HEK293 (cell line): Measurements from ENCODE around the gene TRIM50.

Source experiments
- CTCF ChIA-PET: fragments of 350-600 bp; formaldehyde crosslinking; extraction: SDS; loops from one replicate; lab custom pipeline; 2021; ENCODE audit warnings: antibody characterized with exemption; lab: Yijun Ruan, JAX
- POLR2A ChIA-PET: fragments of 300-600 bp; formaldehyde crosslinking; extraction: SDS; loops from one replicate; lab custom pipeline; 2020; ENCODE audit warnings: antibody characterized with exemption, inconsistent platforms; lab: Yijun Ruan, JAX
- H3K27ac ChIP-seq: fragments of 200-500 bp; sonication (Bioruptor generic); 2 replicates; pipeline ENCODE4 v1.5.1; 2014; ENCODE audit warnings: low read depth, low read length, control low read depth, inconsistent platforms; ENCODE audit errors: extremely low read depth
- H3K36me3 ChIP-seq, 2 experiments: fragments of 200-500 bp in 1 of 2; sonication (Bioruptor generic) in 1 of 2; 1 replicate in 1 of 2; 2 replicates in 1 of 2; pipeline ENCODE4 v1.5.1; 2014 to 2017; ENCODE audit warnings: inconsistent platforms in 2 of 2, low read length in 2 of 2; ENCODE audit not compliant: control insufficient read depth in 2 of 2, insufficient read depth in 1 of 2
- H3K4me1 ChIP-seq: fragments of 200-500 bp; sonication (Bioruptor generic); 2 replicates; pipeline ENCODE4 v1.5.1; 2014; ENCODE audit warnings: mild to moderate bottlenecking, low read length, inconsistent platforms; ENCODE audit not compliant: control insufficient read depth, insufficient read depth
- H3K4me3 ChIP-seq: 2 replicates; pipeline ENCODE4 v1.5.1; 2011; ENCODE audit warnings: low read depth, mild to moderate bottlenecking, control low read depth, low read length, moderate library complexity
- H3K9me3 ChIP-seq: fragments of 200-500 bp; sonication (Bioruptor generic); 2 replicates; pipeline ENCODE4 v1.5.1; 2014; ENCODE audit warnings: low read depth, low read length, inconsistent platforms; ENCODE audit not compliant: control insufficient read depth, insufficient read depth
- ATF2 ChIP-seq: fragments of 450-650 bp; formaldehyde crosslinking; IDR thresholded peaks from 2 replicates; pipeline ENCODE4 v1.5.1; 2016; ENCODE audit warnings: missing biosample characterization, missing genetic modification characterization, low read depth
- INSM2 ChIP-seq: fragments of 450-650 bp; formaldehyde crosslinking; IDR thresholded peaks from 2 replicates; pipeline ENCODE4 v1.5.1; 2016; ENCODE audit warnings: missing biosample characterization, missing genetic modification characterization
- PBX3 ChIP-seq: sonication (generic); formaldehyde crosslinking; IDR thresholded peaks from 2 replicates; pipeline ENCODE4 v1.8.1; 2022; ENCODE audit warnings: mild to moderate bottlenecking, moderate library complexity, missing genetic modification reagents
- SP7 ChIP-seq: fragments of 450-650 bp; formaldehyde crosslinking; IDR thresholded peaks from 2 replicates; pipeline ENCODE4 v1.5.1; 2016; ENCODE audit warnings: missing biosample characterization, missing genetic modification characterization
- YY1 ChIP-seq: fragments of 450-650 bp; formaldehyde crosslinking; IDR thresholded peaks from 2 replicates; pipeline ENCODE4 v1.5.1; 2018; ENCODE audit warnings: missing biosample characterization, missing genetic modification characterization
- ZBTB20 ChIP-seq: fragments of 450-650 bp; formaldehyde crosslinking; IDR thresholded peaks from 2 replicates; pipeline ENCODE4 v1.5.1; 2016; ENCODE audit warnings: missing biosample characterization, missing genetic modification characterization
- ZBTB8A ChIP-seq: fragments of 450-650 bp; formaldehyde crosslinking; IDR thresholded peaks from 2 replicates; pipeline ENCODE4 v1.5.1; 2016; ENCODE audit warnings: missing biosample characterization, missing genetic modification characterization
- ZIC2 ChIP-seq: fragments of 450-650 bp; formaldehyde crosslinking; IDR thresholded peaks from 2 replicates; pipeline ENCODE4 v1.5.1; 2016; ENCODE audit warnings: missing biosample characterization, missing genetic modification characterization
- ZNF148 ChIP-seq: fragments of 450-650 bp; formaldehyde crosslinking; IDR thresholded peaks from 2 replicates; pipeline ENCODE4 v1.5.0; 2017; ENCODE audit warnings: missing biosample characterization, missing genetic modification characterization, borderline replicate concordance
- ZNF214 ChIP-seq: fragments of 450-650 bp; formaldehyde crosslinking; IDR thresholded peaks from 2 replicates; pipeline ENCODE4 v1.5.1; 2017; ENCODE audit warnings: missing biosample characterization, mild to moderate bottlenecking, missing genetic modification characterization, borderline replicate concordance
- ZNF518A ChIP-seq: fragments of 450-650 bp; formaldehyde crosslinking; conservative IDR thresholded peaks from 2 replicates; pipeline ENCODE4 v1.5.1; 2016; ENCODE audit warnings: low read depth, missing biosample characterization, missing genetic modification characterization
- ZNF530 ChIP-seq: fragments of 450-650 bp; formaldehyde crosslinking; IDR thresholded peaks from 2 replicates; pipeline ENCODE4 v1.5.1; 2016; ENCODE audit warnings: low read depth, missing biosample characterization, missing genetic modification characterization
- ZNF558 ChIP-seq: fragments of 450-650 bp; formaldehyde crosslinking; IDR thresholded peaks from 2 replicates; pipeline ENCODE4 v1.5.1; 2016; ENCODE audit warnings: missing biosample characterization, missing genetic modification characterization
- ZNF626 ChIP-seq: fragments of 450-650 bp; sonication (Bioruptor Pico); formaldehyde crosslinking; IDR thresholded peaks from 2 replicates; pipeline ENCODE4 v1.5.1; 2018; ENCODE audit warnings: missing biosample characterization, missing genetic modification characterization, inconsistent platforms
- ZNF639 ChIP-seq: fragments of 450-650 bp; formaldehyde crosslinking; IDR thresholded peaks from 2 replicates; pipeline ENCODE4 v1.5.1; 2016; ENCODE audit warnings: missing biosample characterization, missing genetic modification characterization
- ZNF704 ChIP-seq: fragments of 450-650 bp; formaldehyde crosslinking; IDR thresholded peaks from 2 replicates; pipeline ENCODE4 v1.5.1; 2016; ENCODE audit warnings: missing biosample characterization, missing genetic modification characterization
- ZNF76 ChIP-seq: fragments of 450-650 bp; formaldehyde crosslinking; IDR thresholded peaks from 2 replicates; pipeline ENCODE4; 2016; ENCODE audit warnings: low read depth, missing biosample characterization, missing genetic modification characterization, borderline replicate concordance
- ZNF791 ChIP-seq: fragments of 450-650 bp; formaldehyde crosslinking; IDR thresholded peaks from 2 replicates; pipeline ENCODE4 v1.5.1; 2016; ENCODE audit warnings: missing biosample characterization, missing genetic modification characterization
- ZNF792 ChIP-seq: fragments of 450-650 bp; formaldehyde crosslinking; IDR thresholded peaks from 2 replicates; pipeline ENCODE4 v1.5.1; 2016; ENCODE audit warnings: missing biosample characterization, missing genetic modification characterization

Gene TRIM50

GRCh38 chr7:73350306-73351068 is 22.6 kb upstream of the TRIM50 start:
- no peak for TF ChIP-seq SP7 (tag by site-specific recombination)
- no peak for TF ChIP-seq ATF2
- TF ChIP-seq ZNF704 (tag by site-specific recombination) = no peak
- no peak for TF ChIP-seq ZBTB20 (tag by site-specific recombination)
- TF ChIP-seq ZIC2 (tag by site-specific recombination) = no peak
- no peak for TF ChIP-seq ZNF558 (tag by site-specific recombination)
- no peak for TF ChIP-seq ZNF148
- no peak for TF ChIP-seq PBX3 (CRISPR knock-in tag)
- no peak for TF ChIP-seq ZNF530
- TF ChIP-seq ZNF791 = no peak
- TF ChIP-seq INSM2 (tag by site-specific recombination) = no peak
- no peak for TF ChIP-seq ZNF626 (tag by site-specific recombination)
- no peak for TF ChIP-seq ZNF214 (tag by site-specific recombination)
- TF ChIP-seq ZBTB8A (tag by site-specific recombination) = no peak
- no peak for TF ChIP-seq ZNF76
- no peak for TF ChIP-seq YY1 (tag by site-specific recombination)
- Histone ChIP-seq H3K4me3 (no peak overlapping the region), H3K27ac (no peak overlapping the region), H3K4me1 (no peaks in the 10 kb centered on the region), H3K9me3 (no peaks in the 10 kb centered on the region), H3K36me3 (no peaks in the 10 kb centered on the region)
- ChIA-PET POLR2A (interaction anchor here (0.6 kb wide), 1 partner anchor 327 kb away, joined by 4 read pairs; no protein-coding TSS in a partner anchor), CTCF (no interaction called here)

GRCh38 chr7:73349763-73350162 is 21.9 kb upstream of the TRIM50 start:
- H3K9me3 ChIP-seq = no peaks in the 10 kb centered on the region
- no peaks in the 10 kb centered on the region for H3K4me1 ChIP-seq
- CTCF ChIA-PET = interaction anchor here (0.6 to 1.3 kb wide), 2 partner anchors 10 to 102 kb away, joined by 3 to 5 read pairs; no protein-coding TSS in a partner anchor
- POLR2A ChIA-PET = no interaction called here
- H3K27ac ChIP-seq = no peak overlapping the region
- H3K4me3 ChIP-seq = no peak overlapping the region
- H3K36me3 ChIP-seq = no peaks in the 10 kb centered on the region
- TF ChIP-seq ZNF518A (tag by site-specific recombination) (no peak), ZNF639 (tag by site-specific recombination) (no peak), ZNF792 (tag by site-specific recombination) (no peak)
